ENCODE measurements around the gene SMC5. TPM values are rescaled to one million over a fixed set of nuclear protein-coding genes. Genes with fewer than 3 reads are reported as not detected.
A peak's percentile ranks its signal among the peaks of the same experiment; 100 is the strongest.

Gene SMC5
- total and polyA plus RNA-seq, 12 donors: 6.9 to 16.4 (median 12.5) TPM

DNA sequence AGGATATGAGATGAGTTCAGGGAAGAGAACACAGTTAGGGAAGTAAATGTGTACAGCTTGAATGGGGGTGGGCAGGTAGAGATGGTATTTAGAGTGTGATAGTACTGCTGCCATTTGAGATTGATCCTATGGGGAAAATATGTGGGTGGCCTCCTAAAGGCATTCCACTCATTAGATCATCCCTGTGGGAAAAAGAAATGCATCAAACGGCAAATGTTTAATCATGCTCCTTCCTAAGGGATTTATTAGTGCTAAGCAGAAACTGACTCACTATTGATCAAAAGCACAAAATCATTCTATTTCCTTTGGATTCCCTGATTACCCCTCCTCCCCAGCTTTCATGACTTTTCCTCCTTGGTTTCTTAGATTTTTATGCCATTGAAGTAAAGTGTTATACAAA is 36.4 kb upstream of the SMC5 start:
- intact Hi-C loops (cut with DNase I): loop anchor here in 5 of 10 donors (10.0 kb wide), 2 partner anchors 248 to 258 kb away; no protein-coding TSS in a partner anchor
- peaks cover 0 to 29% (median 0%) of the 10 kb centered on the region in 9 donors for H3K36me3 ChIP-seq
- ATAC-seq (no peak), DNase-seq (no peak)
- no peaks in the 10 kb centered on the region for H3K4me1 ChIP-seq
- TF ChIP-seq, protein P1, sequence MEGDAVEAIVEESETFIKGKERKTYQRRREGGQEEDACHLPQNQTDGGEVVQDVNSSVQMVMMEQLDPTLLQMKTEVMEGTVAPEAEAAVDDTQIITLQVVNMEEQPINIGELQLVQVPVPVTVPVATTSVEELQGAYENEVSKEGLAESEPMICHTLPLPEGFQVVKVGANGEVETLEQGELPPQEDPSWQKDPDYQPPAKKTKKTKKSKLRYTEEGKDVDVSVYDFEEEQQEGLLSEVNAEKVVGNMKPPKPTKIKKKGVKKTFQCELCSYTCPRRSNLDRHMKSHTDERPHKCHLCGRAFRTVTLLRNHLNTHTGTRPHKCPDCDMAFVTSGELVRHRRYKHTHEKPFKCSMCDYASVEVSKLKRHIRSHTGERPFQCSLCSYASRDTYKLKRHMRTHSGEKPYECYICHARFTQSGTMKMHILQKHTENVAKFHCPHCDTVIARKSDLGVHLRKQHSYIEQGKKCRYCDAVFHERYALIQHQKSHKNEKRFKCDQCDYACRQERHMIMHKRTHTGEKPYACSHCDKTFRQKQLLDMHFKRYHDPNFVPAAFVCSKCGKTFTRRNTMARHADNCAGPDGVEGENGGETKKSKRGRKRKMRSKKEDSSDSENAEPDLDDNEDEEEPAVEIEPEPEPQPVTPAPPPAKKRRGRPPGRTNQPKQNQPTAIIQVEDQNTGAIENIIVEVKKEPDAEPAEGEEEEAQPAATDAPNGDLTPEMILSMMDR (IDR thresholded peaks at IDR 0.05): no peak
- WGBS, 2 donors: 76 to 89% methylated on average over 1 of the region's 1 CpG
- H3K27me3 ChIP-seq: no peaks in the 10 kb centered on the region
- no peak overlapping the region for H3K27ac ChIP-seq
- H3K9me3 ChIP-seq: no peaks in the 10 kb centered on the region
- H3K4me3 ChIP-seq: no peak overlapping the region

DNA sequence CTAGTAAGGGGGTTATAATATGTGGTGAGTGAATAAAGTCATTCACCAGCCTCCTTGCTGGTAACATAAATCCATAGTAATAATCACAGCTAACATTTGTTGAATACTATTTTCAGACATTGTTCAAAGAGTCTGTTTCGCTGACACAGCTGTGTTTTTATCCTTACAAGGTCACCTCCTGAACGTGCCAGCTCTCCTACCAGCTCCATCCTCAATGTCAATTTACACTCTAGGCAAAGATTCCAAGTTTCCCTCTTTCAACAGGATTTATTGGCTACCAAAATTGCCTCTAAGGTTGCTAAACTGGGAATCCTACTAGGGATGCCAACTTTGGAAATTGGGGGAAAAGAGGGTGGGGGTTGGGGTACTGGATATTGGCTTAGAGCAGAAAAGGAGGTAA is 30.7 kb upstream of the SMC5 start:
- H3K27ac ChIP-seq: peak overlapping the region in 2 of 10 donors; percentile 53 to 64

DNA sequence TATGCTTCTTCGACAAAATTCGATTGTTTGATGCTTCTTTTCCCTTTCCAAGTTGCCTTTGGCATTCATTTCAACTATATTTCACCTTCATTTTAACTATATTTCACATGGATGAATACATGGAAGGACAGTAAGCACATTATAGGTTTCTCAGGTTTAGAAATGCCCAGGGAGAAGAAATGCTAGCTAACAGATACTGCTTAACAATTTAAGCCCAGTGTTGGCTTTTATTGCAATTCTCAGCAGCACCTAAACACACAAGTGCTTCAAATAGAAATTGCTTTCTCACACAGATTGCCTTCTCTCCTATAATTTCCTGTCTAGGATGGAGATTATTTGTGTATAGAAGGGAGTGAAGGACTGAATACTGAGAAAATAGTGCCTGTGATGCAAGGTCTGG is 30.2 kb upstream of the SMC5 start:
- intact Hi-C loops (cut with DNase I): loop anchor here in 8 of 10 donors (2.0 to 10.0 kb wide), 4 partner anchors 254 to 264 kb away; no protein-coding TSS in a partner anchor
- H3K27me3 ChIP-seq: no peaks in the 10 kb centered on the region
- DNase-seq: no peak
- 84 to 85% methylated on average over 2 of the region's 2 CpGs for WGBS, 2 donors
- peak in 2 of 8 donors; percentile 9 to 17 for ATAC-seq
- H3K27ac ChIP-seq: peak overlapping the region in 5 of 10 donors; percentile 2 to 64 (median 40)
- H3K4me1 ChIP-seq: peaks cover 0 to 19% (median 8%) of the 10 kb centered on the region in 9 donors
- no peaks in the 10 kb centered on the region for H3K9me3 ChIP-seq
- H3K4me3 ChIP-seq: no peak overlapping the region
- TF ChIP-seq, protein P1 (IDR thresholded peaks at IDR 0.05): no peak
- peaks cover 0 to 16% (median 0%) of the 10 kb centered on the region in 9 donors for H3K36me3 ChIP-seq

More for the DNA sequence above, 30.7 kb upstream of the SMC5 start:
- 53 to 60% methylated on average over 2 of the region's 2 CpGs for WGBS, 2 donors
- intact Hi-C loops (cut with DNase I): loop anchor here in 8 of 10 donors (2.0 to 10.0 kb wide), 4 partner anchors 253 to 263 kb away; no protein-coding TSS in a partner anchor
- peaks cover 0 to 19% (median 8%) of the 10 kb centered on the region in 9 donors for H3K4me1 ChIP-seq
- H3K27me3 ChIP-seq: no peaks in the 10 kb centered on the region
- no peaks in the 10 kb centered on the region for H3K9me3 ChIP-seq
- TF ChIP-seq, protein P1 (IDR thresholded peaks at IDR 0.05): no peak
- no peak overlapping the region for H3K4me3 ChIP-seq
- H3K36me3 ChIP-seq: peaks cover 0 to 16% (median 0%) of the 10 kb centered on the region in 9 donors
- no peak for DNase-seq
- peak in 1 of 8 donors; percentile 43 for ATAC-seq

DNA sequence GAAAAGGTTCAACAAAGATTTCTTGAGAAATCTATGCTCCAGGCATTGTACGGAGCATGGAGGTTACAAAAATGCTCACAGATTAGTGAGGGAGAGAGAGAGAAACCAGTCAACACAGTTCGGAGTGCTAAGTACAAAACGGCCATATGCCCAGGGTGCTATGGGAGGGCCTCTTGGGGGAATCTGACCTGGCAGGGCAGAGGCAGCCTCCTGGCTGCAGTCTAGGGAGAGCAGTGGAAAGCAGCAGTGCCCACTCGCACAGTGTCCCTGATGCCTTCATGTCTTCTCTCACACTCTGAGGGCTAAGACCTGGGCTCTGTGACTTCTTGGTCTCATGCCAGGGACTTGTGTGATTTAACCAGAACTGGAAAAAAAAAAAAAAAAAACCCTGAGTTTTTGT is 29.8 kb upstream of the SMC5 start:
- intact Hi-C loops (cut with DNase I): loop anchor here in 8 of 10 donors (2.0 to 10.0 kb wide), 4 partner anchors 254 to 264 kb away; no protein-coding TSS in a partner anchor
- H3K27me3 ChIP-seq: no peaks in the 10 kb centered on the region
- H3K27ac ChIP-seq: peak overlapping the region in 5 of 10 donors; percentile 2 to 64 (median 40)
- WGBS, 2 donors: 49 to 66% methylated on average over 4 of the region's 4 CpGs
- ATAC-seq (peak; percentile 71 to 89 (median 84)), DNase-seq (peak; percentile 21 to 24)
- no peaks in the 10 kb centered on the region for H3K9me3 ChIP-seq
- peak overlapping the region in 2 of 10 donors; percentile 16 to 21 for H3K4me3 ChIP-seq
- peaks cover 0 to 19% (median 8%) of the 10 kb centered on the region in 9 donors for H3K4me1 ChIP-seq
- H3K36me3 ChIP-seq: peaks cover 0 to 16% (median 0%) of the 10 kb centered on the region in 9 donors
- TF ChIP-seq, protein P1 (IDR thresholded peaks at IDR 0.05): no peak

All from heart right ventricle (tissue), 16 donors.